Stimulated activated CD4-positive, alpha-beta T cell treated with anti-CD3 and anti-CD28 coated beads, Interleukin-12 subunit alpha, Interleukin-12 subunit beta, amount 100 ng/mL, for 4 hours (primary cell): ENCODE data around the gene HSPB7.
"Not testable (repeated sequence)": the region's sequence is repeated elsewhere in the genome, so short reads cannot be mapped to it uniquely, and the experiment has no call there.

Experiments
- DNase-seq: peaks from one replicate; pipeline ENCODE4 v3.0.0-alpha.2; 2020

HSPB7 gene

DNA sequence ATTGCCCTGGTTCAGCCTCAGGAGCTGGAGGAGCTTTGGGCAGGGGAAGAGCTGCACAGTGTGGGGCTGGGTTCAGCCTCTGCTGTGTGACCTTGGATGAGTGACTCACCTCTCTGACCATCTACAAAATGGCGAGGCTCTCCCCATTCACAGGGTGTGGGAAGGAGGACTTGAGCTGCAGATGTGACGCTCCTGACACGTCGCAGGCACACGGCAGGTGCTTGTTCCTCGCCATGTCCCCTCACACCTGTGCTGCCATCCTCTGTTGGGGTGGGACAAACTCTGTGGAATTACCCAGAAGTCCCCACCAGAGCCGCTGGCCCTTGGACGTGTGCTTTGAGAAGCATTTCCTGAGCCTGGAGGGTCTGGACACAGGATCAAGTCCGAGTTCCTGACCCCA, 3.0 kb upstream of the HSPB7 start:
- DNase-seq, result not testable (repeated sequence)

- no peak for DNase-seq
Measured at GRCh38 chr1:16020325-16020724, 2.5 kb upstream of the HSPB7 start.

DNA sequence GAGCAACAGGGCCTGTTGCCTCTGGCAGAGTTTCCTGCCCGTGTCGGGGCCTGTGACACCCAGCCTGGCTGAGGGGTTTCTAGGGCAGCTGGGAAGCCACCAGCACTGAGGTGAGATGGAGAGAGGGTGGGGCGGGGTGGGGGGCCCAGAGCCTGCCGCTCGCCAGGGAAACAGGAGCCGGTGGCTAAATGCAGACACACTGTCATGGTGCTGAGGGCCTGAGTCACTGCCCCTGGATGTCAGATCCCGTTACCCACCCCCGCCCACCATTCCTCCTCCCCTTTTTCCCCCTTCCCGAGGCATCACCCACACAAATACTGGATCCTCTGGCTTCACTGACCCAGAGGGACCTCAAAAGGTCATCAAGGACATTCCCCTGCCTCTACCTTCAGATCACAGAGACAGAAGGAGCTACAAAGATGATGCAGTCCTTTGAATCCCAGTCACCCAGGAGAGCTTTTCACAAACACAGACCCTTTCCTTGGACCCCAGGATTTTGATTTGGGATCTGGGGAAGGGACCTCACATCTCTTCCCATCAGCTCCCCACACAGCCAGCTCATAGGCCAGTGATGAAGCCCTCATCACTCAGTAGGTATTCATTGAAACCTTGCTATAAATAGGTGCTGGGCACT, 1.9 kb upstream of the HSPB7 start:
- DNase-seq, result no peak

- DNase-seq, result no peak
Measured at GRCh38 chr1:16018749-16019643, 1.2 kb upstream of the HSPB7 start.

DNA sequence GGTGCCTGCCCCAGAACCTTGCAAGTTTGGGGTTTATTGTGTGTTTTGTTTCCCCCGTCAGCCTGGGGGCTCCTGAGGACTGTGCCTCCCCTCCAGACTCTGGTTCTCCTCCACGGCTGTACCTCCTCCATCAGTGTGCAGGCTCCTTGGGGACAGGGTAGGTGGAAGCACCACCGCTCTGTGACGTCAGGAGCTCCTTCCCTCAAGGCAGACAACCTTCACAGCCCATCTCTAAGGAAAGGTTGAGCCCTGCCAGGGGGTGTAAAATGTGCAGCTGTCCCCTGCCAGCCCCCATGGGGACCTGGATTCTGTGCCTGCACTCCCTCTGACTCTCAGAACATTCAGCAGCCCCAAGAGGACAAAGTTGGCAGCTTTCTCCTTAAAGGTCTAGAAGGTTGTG, 465 bp upstream of the HSPB7 start:
- no peak for DNase-seq

DNA sequence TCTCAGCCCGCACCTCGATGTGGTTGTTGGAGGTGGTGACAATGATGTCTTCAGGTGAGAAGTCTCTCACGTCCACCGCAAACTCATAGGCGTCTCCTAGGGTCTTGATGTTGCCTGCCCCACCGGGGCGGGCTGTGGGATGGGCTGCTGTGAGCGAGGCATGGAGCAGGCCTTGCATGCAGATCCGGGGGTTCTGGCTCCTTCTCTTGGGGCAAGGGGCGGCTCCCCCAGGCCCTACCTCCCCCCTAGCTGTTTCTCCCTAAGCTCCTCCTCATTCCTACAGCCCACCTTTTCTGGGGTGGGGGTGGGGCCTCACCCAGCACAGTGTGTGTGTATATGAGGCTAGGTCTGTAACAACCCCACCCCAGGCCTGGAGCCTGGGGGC, 775 bp downstream of the HSPB7 start:
- no peak for DNase-seq

DNA sequence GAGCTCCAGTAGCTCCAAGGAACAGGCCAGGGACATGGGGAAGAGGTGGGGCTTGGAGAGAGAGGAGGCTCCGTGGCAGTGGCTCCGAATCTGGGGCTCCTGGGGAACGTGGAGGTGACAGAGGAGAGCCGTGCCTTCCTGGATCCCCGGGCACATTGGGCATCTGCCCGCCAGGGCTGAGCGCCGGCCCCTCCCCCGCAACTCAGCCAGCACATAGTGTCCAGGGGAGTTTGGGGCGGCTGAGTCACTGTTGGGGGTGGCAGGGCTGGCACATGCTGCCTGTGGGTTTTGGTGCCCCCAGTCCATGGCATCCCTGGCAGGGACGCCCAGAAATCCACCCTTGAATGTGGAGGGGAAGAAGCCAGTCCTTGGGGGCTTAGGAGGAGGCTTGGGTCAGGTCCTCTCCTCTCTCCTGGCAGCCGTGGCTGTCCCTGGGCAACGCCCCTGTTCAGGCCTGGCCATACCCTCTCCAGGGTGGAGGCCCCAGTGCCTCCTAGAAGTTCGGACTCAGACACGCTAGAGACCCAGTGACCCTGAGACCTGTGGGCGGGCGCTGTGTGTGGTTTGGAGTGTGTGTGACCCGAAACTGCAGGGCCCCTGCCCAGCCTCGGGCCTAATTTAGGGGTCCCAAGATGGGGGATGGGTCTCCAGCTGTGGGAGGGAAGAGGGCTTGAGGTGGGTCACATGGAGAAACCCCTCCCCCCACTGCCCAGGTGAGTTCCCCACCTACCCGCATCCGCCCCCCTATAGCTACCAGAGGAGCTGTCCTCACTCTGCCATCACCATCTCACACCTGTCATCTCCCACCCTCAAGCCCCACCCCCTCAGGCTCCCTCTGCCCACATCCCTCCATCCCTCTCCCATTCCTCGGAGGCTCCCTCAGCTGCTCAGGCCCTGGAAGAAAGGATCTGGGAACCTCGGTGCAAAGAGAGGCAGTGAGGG, 1.6 kb downstream of the HSPB7 start:
- no peak for DNase-seq

DNA sequence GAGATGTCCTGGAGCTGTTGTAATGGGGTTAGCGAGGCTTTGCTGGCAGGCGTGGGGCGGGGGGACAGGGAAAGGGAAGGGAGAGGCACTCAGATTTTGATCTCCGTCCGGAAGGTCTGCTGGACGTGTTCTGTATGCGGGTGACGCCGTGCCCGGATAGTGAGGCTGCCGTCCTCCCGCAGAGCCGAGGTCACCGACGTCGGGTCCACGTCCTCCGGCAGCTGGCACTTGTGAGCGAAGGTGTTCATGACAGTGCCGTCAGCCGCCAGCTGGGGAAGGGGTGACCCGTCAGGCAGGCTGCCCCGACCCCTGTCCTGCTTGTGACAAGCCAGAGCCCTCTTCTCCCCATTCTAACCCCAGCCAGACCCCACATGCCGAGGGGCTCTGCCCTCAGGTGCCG, 2.4 kb downstream of the HSPB7 start:
- DNase-seq, result no peak

- DNase-seq, result no peak
Measured at GRCh38 chr1:16014509-16015482, 3.0 kb downstream of the HSPB7 start.

- DNase-seq, result no peak
Measured at GRCh38 chr1:16013908-16014258, 4.0 kb downstream of the HSPB7 start.

DNA sequence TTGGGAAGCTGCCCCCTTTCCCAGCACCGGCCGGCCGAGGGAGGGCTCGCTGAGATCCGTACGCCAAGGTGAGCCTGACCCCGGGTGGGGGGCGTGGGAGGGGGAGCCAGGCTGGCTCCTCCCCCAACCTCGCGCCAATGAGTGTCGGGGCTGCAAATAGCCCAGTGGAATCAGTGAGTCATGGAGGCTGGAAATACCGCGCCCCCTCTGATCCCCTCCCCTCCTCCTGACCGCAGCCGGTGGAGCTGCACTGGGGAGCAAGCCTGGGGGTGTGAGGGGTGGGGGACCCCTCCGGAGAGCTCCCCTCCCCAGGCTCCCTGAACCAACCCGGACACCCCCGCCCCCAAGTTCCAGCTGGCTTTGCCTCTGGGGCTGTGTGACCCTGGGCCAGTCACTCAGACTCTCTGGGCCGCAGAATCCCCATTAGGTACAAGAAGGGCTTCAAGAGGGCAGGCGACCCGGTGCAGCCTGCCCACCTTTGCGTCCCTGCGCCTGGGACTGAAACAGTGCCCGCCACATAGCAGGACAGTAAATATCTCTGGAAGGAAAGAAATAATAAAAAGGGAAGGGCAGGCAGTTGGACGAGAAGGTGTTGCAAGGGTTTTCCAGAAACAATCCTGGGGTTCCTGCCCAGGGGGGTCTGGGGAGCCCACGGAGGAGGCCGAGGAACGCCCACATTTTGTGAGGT, 4.5 kb downstream of the HSPB7 start:
- DNase-seq, result peak; percentile 52

- DNase-seq, result peak; percentile 41
Measured at GRCh38 chr1:16012590-16013219, 5.1 kb downstream of the HSPB7 start.

DNA sequence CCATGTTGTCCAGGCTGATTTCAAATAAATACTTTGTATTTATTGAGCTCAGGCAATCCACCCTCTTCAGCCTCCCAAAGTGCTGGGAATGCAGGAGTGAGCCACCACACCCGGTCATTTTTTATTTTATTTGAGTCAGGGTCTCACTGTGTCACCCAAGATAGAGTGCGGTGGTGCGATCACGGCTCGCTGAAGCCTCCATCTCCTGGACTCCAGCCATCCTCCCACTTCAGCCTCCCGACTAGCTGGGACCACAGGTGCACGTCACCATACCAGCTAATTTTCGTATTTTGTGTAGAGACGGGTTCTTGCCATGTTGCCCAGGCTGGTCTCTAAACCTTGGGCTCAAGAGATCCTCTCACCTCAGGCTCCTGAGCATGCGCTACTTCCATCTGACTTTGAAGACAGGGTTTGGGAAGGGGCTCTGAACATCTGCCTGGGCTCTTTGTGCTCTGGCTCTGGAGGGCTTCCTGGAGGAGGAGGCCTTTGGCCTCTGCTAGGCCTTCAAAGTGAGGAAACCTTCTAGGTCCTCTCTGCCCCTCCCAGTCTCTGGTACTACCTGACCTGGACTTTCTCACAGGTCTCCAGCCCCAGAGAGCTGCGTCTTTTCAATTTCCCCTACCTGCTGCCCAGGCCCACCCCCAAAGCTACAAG, 5.8 kb downstream of the HSPB7 start:
- DNase-seq, result no peak

DNA sequence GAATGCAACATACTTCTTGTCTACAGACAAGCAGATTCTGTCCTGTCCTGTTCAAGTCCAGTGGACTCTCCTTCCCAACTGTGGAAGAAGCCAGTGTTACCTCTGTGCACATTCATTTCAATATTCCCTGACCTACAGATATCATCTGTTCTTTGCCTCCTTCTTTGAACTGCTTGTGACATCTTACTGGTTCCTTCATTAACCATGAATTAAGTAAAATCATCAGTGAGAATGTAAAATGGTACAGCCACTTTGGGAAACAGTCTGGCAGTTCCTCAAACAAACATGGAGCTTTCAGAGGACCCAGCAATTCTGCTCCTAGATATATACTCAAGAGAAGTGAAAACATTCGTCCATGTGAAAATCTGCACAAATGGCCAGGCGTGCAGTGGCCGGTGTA, 7.0 kb downstream of the HSPB7 start:
- no peak for DNase-seq

DNA sequence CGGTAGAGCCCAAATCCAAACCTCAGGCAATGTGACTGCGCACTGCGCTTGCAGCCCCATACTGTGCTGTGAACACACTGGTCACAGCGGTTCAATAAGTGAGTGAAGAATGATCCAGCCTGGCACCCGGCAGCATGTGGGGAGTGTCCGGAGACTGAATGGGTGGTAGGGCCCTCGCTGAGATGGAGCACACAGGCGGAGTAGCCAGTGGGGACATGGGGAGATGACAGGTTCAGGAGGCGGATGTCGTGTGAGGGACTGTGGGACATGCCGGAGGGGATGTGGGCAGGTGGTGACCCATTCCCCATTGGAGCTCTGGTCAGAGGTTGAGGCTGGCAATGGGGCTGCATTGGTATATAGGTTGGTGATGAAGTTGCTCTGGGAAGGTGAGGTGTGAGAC, 8.2 kb downstream of the HSPB7 start:
- DNase-seq, result no peak

GRCh38 chr1:16009030-16009460, 8.8 kb downstream of the HSPB7 start:
- peak; percentile 68 for DNase-seq

DNA sequence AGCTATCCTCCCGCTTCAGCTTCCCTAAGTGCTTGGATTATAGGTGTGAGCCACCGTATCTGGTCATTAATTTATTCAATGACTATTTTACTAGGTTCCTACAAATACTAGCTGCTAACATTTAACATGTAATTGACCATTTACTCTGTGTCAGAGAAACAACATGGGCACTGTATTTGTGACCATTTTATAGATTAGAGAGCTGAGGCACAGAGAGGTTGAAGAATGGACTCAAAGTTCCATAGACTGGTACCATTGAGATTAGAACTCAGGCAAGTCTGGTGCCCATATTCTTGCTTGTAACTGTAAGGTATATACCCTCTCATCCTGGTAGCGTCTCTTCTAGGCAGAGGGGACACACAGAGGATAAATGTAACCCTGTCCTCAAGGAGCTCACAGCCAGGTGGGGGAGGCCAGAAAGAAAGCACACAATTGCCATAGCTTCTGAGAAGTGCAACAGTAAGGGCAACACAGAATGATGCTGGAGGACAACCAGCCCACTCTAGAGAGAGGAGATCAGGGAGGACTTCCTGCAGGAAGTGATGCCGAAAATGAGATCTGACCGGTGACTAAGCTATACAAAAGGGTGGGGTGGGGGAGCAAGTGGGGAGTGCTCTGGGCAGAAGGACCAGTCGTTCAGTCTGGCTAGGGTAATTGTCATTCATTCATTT, 10.0 kb downstream of the HSPB7 start:
- DNase-seq, result no peak

DNA sequence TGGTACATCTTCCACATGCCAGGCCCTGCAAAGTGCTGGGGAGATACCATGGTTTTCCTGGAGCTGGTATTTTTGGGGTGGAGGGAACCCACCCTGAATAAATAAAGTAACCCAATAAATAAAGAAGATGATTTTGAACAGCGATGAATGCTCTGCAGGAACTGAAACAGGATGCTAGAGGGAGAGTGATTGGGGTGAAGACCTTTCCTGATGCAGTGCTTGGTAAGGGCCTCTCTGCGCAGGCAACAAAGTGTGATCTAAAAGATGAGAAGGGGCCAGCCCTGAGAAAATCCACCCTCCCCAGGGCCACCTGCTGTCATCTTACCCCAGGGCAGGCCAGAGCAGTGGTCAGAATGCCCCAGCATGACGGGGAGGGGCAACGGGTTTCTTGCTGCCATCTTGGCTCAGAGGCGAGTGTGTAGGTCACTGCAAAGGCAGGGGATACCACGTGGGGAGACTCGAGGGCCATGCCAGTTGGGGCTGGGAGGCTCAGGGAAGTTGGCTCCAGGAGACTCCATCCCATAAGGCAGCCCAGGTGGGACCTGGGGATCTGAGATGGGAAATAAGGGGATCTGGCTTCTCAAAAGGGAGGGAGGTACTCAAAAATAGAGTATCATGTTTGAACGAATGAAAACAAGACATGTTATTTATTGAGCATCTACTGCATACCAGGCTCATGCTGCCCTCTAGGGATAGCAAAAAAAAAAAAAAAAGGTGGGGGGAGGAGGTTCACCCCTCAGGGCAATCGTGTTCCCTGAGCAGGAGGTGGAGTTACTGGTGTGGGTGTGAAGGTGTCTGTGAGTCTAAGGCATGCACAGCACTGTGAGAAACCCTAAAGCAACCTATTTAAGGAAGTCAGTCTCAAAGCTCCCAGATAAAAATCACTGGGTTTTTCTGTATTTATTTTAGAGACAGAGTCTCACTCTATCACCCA, 11.0 kb downstream of the HSPB7 start:
- DNase-seq, result no peak

- no peak for DNase-seq
Measured at GRCh38 chr1:16006010-16006409, 11.8 kb downstream of the HSPB7 start.
